SK-MEL-5 (cell line): ENCODE data around the gene THUMPD1. TPM values are rescaled to one million over a fixed set of nuclear protein-coding genes. Genes with fewer than 3 reads are reported as not detected.
"Not testable (repeated sequence)": the region's sequence is repeated elsewhere in the genome, so short reads cannot be mapped to it uniquely, and the experiment has no call there.

Source experiments
- DNase-seq: peaks from one replicate; pipeline ENCODE4 v3.0.0-alpha.2; 2016; ENCODE audit warnings: low read depth, low spot score
- in situ Hi-C: cut with HindIII; loops from 2 replicates; pipeline ENCODE4 v1.10.0; 2016; ENCODE audit warnings: low sequenced_read_pairs, high pct_unique_total_duplicates, low pct_unique_long_range_greater_than_20kb
- total RNA-seq: library from RNA; depleted of rRNA; stranded (reverse); fragments of >200 nt; shearing (Covaris generic); gene quantifications from 2 replicates; pipeline ENCODE4 v1.2.3, GENCODE V29; 2014

Gene THUMPD1
- total RNA-seq, 1 experiment from 2014 or later, result 31.9 TPM

DNA sequence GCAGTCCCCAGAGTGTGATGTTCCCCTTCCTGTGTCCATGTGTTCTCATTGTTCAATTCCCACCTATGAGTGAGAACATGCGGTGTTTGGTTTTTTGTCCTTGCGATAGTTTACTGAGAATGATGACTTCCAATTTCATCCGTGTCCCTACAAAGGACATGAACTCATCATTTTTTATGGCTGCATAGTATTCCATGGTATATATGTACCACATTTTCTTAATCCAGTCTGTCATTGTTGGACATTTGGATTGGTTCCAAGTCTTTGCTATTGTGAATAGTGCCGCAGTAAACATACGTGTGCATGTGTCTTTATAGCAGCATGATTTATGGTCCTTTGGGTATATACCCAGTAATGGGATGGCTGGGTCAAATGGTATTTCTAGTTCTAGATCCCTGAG, 14.2 kb upstream of the THUMPD1 start:
- in situ Hi-C loops, DNase-seq: not testable (repeated sequence)

DNA sequence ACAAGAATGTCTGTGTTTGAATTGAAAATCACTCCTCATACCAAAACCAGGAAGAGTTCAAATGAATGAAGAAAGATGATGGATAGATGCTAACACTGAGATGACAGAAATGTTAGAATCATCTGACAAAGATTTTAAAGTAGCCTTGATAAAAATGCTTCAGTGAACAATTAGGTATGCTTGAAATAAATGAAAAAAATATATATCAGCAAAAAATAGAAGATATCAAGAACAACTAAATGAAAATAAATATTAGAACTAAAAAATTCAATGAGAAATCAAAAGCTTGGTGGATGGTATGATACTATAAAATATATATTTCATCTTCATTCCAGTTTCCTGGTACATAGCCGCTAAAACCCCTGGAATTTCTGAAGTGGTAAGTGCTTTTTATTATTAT, 13.6 kb upstream of the THUMPD1 start:
- no peak for DNase-seq
- in situ Hi-C loops, result no loop called here

DNA sequence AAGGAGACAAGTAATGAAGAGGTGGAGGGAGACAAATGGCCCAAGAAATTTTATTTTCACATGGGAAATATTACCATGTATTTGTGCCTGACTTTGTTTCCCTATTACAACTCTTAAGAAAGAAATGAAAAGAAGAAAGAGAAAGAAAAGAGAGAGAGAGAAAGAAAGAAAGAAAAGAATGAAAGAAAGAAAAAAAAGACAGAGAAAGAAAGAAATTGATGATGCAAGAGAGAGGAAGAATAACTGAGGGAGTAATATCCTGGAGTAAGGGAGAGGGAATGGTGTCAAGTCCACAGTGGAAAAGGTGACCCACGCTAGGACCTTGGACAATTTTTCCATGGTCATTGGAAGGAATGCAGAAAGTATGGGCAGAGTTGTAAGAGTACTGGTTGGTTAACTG, 12.1 kb upstream of the THUMPD1 start:
- in situ Hi-C loops, result no loop called here

DNA sequence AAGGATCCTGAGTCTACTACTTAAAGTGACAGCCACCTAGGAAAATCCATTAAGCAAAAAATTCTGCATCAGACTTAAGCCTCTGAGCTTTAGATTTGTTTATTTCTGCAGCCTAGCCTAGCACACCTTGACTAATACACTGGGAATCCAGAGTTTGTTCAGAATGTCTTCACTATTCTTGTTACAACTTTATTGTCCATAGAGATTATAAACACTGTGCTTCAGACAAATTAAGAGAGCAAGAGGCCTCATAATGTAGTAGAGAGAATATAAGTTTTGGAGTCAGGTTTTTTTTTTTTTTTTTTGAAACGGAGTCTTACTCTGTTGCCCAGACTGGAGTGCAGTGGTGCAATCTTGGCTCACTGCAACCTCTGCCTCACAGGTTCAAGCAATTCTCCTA, 8.9 kb upstream of the THUMPD1 start:
- in situ Hi-C loops, result no loop called here
- no peak for DNase-seq

More for the DNA sequence above, 12.1 kb upstream of the THUMPD1 start:
- no peak for DNase-seq

DNA sequence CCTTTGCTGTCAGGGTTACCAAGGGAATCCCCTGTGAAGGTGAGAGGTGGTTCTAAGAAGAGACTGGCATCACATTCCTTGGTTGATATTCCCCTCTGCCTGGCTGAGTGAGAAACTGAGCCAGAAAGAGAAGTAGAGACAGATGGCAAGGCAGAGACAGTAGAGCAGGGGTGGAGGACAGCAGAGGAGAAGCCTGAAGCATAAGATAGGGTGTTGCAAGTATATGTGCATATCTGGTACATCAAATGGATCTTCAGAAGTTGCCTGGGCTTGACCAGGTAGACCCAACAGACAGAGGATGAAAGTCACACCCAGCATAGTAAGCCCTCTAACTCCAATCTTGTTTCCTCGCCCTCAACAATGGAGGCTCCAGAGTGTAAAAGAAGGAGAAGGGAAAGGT, 7.9 kb upstream of the THUMPD1 start:
- in situ Hi-C loops, result no loop called here
- no peak for DNase-seq

DNA sequence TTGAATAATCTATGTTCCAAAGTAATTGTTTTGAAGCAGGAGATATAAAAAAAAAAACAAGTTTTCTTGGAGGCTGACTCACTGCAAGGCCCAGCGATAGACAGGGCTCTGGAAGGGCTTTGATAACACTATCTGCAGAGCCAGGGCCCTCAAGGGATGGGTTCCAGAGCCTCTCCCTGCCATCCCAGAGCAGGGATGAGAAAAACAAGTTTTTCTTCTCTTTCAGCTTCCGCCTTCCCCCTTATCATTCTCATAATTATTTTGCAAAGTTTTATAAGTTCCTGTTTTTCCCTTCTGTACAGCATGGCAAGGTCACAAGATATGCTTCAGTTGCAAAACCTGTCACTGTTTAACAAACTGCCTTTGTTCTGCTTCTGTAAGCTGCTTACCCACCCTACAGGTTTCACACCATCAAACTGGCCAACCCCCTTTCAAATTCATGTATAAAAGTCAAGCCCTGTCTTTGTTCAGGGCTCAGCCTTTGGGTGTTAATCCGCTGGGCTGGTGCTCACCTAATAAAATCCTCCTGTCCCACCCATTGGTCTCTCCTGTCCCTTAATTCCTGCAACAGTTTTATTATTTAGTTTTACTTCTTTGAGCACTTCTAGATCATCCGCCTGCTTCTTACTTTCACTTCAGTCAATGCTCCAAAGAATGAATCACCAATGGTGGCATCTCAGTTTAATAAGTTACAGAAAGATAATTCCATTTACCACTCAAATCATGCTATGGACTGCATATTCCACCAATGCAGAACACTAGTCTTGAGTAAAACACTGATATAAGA, 5.6 kb upstream of the THUMPD1 start:
- in situ Hi-C loops, result no loop called here
- DNase-seq, result no peak

DNA sequence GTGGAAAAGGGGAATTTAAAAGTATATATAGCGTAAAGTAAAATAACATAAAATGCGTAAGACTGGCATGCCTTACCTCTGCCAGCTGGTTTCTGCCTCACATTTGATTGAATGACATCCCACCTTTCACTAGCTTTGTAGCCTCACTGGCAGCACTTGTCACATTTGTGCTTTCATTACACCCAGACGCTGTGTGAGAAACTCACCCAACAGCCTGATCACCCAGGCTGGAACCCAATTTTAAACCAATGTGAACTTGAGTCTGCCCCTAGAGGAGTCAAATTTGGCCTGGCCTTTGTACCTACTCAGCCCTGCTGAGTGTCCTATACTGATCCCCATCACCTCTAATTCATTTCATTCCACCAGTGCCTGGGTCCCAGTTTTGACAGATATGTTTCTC, 4.8 kb upstream of the THUMPD1 start:
- in situ Hi-C loops, result no loop called here
- DNase-seq, result no peak

DNA sequence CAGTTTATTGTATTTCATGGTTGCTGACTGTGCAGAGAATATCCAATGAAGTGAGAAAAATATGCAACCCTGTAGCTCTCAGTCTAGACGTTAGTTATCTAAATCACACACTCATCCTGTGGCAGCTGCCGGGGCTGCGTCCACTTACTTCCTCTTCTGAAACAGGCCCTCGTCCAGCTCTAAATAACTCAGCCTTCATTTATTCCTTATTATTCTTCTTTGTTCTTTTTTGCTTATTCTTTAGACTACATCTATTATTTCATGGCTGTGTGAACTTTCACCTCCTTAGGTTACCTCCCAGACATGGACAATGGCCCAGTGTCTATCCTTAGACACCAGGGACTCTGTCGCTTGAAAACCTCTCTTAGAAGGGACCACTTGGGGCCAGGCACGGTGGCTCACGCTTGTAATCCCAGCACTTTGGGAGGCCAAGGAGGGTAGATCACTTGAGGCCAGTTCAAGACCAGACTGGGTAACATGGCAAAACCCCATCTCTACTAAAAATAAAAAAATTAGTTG, 3.4 kb upstream of the THUMPD1 start:
- in situ Hi-C loops, result no loop called here
- no peak for DNase-seq

DNA sequence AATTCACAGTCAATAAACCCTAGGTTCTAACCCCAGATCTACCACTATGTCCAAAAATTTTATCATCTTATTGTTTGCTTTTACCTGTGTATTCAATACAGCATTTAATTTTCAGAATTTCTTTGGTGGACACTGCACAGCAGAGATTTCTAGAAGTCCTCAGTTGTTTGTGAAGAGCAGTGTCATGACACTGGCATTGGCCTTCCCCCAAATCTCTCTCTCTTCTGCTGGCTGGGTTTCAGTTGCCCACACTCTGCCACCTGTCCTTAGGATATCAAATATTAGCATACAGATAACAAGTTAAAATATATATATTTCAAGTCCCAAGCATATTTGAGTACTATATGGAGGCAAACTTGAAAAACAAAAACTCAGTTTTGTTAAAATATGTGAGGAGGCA, 2.0 kb upstream of the THUMPD1 start:
- in situ Hi-C loops, result no loop called here
- DNase-seq, result no peak

DNA sequence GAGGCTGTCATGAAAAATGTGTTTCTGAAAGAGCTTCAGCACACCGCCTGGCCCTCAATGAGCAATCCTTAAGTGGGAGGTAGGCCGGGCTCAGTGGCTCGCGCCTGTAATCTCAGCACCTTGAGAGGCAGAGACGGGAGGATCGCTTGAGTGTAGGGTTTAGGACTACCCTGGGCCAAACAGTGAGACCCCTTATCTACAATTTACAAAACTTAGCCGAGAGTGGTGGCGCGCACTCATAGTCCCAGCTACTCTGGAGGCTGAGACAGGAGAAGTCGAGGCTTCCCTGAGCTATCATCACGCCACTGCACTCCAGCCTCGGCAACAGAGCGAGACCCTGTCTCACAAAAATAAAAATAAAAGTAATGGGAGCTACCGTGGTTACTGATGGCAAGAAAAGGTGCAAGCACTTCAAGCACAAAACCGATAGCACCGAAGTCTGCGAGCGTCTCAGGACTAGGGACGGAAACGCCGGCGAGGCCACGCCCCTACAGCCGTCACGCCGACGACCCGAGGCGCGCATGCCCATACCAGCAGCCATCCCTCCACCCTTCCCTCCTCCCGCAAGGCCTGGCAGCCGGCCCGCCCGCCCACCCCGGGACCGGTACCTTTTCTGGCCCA, 607 bp downstream of the THUMPD1 start:
- DNase-seq, result peak; percentile 74
- in situ Hi-C loops, result no loop called here

DNA sequence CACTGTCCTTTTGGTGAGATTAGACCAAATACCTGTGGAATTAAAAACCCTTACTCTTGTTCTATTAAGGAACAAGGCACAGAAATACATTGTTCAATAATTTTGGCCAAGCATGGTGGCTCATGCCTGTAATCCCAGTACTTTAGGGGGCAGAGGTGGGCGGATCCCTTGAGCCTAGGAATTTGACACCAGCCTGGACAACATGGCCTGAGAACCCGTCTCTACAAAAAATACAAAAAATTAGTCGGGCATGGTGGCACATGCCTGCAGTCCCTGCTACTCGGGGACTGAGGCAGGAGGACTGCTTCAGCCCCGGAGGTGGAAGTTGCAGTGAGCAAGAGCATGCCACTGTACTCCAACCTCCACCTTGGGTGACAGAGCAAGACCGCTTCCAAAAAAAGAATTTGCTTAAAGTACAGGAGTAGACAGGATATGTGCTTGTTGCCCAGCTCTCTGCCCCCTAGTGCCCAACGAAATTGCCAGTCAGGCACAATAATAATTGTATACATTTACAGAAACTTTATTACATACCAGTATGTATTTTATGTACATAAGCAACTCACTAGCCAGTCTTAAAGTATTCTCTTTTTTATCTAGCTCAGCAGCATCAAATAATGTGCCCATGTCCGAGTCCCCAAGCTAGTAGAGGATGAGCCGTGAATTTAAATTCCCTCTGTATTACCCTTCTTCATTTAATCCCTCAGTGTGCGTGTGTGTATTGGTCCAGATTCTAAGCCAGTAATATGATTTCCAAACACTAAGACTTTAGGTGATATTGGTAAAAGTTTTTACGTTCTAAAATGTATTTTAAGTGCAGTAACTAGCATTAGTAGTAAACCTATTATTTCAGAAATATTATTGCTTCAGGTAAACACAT, 1.4 kb downstream of the THUMPD1 start:
- DNase-seq, result peak; percentile 38
- in situ Hi-C loops, result no loop called here

DNA sequence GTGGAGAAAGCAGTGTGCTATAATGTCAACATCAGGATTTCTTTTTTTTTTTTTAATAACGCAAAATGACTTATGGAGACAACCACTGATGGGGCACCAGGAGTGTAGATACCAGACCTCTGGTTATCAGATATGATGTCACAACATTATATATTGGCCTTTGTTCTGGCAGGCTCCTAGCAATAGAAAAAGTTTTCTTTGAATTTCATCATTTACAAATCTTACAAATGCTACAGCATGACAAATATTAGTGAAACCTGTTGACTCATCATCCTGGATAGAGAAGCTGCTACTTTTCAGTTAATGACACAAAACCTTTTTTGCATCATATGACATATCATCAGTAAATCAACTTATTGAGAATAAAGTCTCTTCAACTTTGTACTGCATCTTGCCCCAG, 6.1 kb downstream of the THUMPD1 start:
- in situ Hi-C loops, result no loop called here

DNA sequence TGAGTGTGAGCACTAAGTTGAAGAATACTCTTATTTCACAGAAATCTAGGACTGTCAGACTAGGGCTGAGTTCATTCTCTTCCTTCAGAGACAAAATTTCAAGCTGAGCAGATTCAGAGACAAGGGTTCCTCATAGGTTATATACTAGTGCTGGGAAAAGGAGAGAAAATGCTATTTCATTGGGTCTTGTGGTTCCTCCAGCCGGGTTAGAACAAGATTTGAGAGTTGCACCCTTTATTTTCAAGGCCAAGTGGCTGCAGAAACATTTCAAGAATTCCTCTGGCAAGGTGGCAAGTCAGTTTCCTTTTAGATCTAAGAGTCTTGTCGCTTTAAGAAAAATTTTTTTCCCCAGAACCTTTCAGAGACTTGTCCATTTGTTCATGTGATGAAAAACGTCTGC, 6.8 kb downstream of the THUMPD1 start:
- in situ Hi-C loops, result no loop called here
- no peak for DNase-seq

More for the DNA sequence above, 6.1 kb downstream of the THUMPD1 start:
- no peak for DNase-seq

DNA sequence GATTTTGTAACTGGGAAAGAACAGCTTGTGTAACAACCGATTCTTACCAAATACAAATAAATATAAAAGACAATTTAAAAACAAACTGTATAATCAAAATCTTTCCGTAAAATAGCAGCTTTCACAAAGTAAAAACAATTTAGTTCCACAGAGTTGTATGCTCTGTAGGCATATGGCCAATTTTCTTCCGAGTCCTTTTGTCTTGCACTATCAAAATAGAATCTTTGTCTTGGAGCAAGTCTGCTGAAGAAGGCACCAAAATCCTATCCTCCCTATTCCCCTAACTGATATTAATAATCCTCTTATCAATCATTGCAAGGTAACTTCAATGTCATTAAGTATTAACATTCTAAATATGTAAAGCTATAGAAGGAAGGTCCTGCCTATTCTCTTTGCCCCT, 7.6 kb downstream of the THUMPD1 start:
- in situ Hi-C loops, result no loop called here
- no peak for DNase-seq

DNA sequence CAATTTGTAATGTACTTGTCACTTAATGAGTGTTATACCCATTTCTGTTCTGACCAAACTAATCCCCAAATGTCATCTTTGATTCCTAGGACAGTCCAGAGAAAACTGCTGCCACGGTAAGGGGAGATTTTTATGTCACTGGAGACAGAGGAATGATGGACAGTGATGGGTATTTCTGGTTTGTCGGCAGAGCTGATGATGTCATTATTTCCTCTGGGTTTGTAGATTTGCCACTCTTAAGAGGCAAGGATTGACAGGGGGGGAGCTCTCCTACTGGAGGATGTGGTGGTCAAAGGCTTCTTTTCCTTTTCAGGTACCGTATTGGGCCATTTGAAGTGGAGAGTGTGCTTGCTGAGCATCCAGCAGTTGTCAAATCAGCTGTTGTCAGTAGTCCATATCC, 12.5 kb downstream of the THUMPD1 start:
- in situ Hi-C loops, result no loop called here
- no peak for DNase-seq

DNA sequence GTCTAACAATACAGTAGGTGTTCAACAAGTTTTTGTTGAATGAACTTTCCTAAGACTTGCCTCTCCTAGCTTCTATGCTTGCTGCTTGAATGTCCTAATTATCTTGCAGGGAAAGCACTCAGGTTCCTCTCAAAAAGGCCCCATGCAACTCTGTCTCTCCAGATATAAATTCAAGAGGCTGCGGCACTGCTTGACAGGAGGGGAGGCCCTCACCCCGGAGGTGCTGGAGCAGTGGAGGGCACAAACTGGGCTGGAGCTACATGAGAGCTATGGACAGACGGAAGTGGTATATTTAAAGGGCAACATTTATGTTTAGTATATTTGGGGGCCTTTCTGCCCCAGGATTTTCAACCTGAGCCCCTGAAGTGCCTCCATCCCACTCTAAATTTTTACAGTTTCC, 14.4 kb downstream of the THUMPD1 start:
- DNase-seq, result no peak
- in situ Hi-C loops, result no loop called here

DNA sequence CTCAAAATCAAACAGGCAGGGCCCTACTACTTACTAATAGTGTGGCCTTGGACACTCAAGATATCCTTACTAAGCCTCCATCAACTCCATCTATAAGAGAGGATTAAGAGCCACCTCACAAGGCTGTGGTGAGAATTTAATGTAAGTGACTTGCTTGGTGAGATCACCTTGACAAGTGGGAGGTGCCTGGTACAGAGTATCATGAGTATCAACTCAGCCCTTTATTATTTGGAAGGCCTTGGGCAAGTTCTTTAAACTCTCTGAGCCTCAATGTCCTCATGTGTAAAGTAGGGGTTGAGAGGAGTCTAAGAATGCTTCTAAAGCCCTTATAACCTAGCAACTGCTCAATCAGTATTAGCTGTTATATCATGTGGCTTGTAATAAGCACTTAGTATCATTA, 15.0 kb downstream of the THUMPD1 start:
- in situ Hi-C loops, result no loop called here
- DNase-seq, result no peak

DNA sequence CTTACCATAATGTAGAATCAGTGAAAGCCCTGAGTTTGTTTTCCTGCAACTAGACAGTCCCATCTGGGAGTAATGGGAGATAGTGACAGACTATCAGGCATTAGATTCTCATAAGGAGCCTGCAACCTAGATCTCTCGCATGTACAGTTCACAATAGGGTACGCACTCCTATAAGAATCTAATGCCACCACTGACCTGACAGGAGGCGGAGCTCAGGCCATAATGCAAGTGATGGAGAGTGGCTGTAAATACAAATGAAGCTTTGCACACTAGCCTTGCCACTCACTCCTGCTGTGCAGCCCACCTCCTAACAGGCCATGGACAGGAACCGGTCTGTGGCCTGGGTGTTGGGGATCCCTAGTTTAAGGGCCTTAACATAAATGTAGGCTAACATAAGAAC, 21.4 kb downstream of the THUMPD1 start:
- DNase-seq, result no peak
- in situ Hi-C loops, result no loop called here
